ENCODE results near the gene TOP3A.

DNA sequence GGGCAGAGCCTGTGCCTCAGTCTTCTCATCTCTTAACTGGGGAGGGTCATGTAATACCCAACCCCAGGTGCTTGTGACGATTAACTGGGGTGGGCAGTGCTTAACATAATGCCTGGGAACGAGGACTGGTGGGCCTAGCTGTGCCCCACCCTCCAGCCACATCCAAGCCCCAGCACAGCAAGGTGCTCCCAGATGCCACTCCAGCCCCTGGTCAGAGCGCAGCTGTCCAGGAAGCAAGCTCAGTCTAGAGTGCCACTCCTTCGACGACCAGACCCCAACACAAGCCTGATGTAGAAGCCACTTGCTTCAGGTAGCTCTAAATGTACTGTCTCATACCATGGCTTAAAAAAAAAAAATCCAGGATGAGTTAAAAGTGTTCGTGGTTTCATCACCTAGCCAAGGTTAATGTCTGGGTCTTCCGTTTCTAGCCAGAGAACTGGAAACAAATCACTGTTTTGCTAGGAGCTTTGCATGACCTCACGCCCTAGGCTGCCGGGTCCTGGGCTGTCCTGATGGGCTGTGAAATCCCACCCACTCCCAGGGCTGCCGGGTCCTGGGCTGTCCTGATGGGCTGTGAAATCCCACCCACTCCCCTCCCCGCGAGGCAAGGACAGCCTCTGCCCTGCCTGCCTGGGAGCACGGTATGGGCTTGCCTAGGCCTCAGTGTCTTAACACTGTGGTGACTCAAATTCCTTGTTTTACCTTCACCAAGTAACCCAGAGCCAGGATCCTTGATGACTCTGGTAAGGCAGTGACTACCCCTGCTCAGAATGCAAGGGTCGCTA lies 46.7 kb downstream of the TOP3A start:
- TF ChIP-seq, protein P1, sequence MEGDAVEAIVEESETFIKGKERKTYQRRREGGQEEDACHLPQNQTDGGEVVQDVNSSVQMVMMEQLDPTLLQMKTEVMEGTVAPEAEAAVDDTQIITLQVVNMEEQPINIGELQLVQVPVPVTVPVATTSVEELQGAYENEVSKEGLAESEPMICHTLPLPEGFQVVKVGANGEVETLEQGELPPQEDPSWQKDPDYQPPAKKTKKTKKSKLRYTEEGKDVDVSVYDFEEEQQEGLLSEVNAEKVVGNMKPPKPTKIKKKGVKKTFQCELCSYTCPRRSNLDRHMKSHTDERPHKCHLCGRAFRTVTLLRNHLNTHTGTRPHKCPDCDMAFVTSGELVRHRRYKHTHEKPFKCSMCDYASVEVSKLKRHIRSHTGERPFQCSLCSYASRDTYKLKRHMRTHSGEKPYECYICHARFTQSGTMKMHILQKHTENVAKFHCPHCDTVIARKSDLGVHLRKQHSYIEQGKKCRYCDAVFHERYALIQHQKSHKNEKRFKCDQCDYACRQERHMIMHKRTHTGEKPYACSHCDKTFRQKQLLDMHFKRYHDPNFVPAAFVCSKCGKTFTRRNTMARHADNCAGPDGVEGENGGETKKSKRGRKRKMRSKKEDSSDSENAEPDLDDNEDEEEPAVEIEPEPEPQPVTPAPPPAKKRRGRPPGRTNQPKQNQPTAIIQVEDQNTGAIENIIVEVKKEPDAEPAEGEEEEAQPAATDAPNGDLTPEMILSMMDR (IDR thresholded peaks at IDR 0.05), result no peak
- no peak for TF ChIP-seq EZH2 (IDR thresholded peaks at IDR 0.05; ENCODE audit: borderline replicate concordance, insufficient read depth, low read depth, low read length, poor library complexity, severe bottlenecking)
